Sigmoid colon (tissue), 4 donors: ENCODE data around the gene AP1M1.

Experiments used
- CTCF ChIP-seq, 4 experiments: fragments of 450-650 bp in 3 of 4; fragments of 200-600 bp in 1 of 4; IDR thresholded peaks; one replicate each; pipeline ENCODE4 v1.5.1; 2016 to 2019; ENCODE audit warnings: antibody characterized with exemption in 4 of 4, mild to moderate bottlenecking in 3 of 4, moderate library complexity in 2 of 4
- POLR2A ChIP-seq, 2 donors: fragments of 450-650 bp; IDR thresholded peaks; one replicate each; pipeline ENCODE4 v1.6.1; 2016; ENCODE audit warnings: antibody characterized with exemption in 2 of 2, mild to moderate bottlenecking in 2 of 2, moderate library complexity in 2 of 2
- POLR2AphosphoS5 ChIP-seq, 4 donors: sonication (generic); formaldehyde crosslinking; IDR thresholded peaks; one replicate each; pipeline ENCODE4 v1.6.1; 2017; ENCODE audit warnings: antibody characterized with exemption in 4 of 4

- no peak for TF ChIP-seq CTCF (IDR thresholded peaks at IDR 0.05)
- no peak for TF ChIP-seq POLR2A (IDR thresholded peaks at IDR 0.05)
- no peak for TF ChIP-seq POLR2AphosphoS5 (IDR thresholded peaks at IDR 0.05)
Observed at GRCh38 chr19:16260812-16261161, 63.1 kb downstream of the AP1M1 start.
